Stimulated activated CD8-positive, alpha-beta memory T cell treated with anti-CD3 and anti-CD28 coated beads, Interleukin-7, amount 100 ng/mL, for 4 hours (primary cell): ENCODE results near the gene ASIP.

Experiments used
- DNase-seq, 2 donors: peaks; one replicate each; pipeline ENCODE4 v3.0.0-alpha.2; 2020; ENCODE audit warnings: low read depth in 2 of 2

Gene ASIP

DNA sequence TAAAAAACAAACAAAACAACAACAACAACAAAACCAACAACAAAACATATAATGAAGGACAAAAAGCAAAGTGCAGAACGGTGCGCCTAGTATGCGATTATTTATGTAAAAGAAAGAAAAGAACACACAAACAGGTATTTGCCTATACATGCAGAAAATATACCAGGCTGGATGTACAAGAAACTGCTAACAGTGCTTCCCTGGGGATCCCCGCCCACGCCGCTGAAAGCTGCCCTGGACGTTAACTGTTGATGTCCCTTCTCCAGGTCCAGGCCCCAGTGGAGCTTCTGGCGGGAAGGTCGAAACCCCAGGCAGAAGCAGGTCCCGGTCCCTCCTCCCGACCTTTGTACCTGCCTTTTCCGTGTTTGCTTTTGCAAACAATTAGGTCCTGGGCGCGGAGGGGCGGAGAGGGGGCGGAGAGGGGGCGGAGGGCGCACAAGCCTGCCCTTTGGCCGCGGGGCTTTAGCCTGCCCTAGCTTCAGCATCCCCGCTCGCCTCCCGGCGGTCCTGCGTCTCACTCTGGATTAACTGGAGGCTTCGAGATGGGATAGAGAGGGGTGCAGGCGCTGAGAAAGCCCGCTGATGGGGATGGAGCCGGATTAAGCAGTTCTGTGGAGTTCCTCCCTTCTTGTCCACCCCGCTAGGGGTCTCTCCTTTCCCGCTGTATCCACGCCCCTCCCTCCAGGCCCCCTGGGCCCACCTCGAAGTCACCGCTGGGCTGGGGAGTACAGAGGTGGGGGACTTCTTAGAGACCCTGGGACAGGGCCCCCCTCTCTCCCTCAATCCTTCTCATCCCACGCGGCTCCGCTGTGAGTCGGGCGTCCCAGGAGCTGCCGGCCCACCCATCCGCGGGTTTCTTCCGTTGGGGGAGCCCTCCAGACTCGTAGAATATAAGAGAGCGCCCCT is 70.1 kb downstream of the ASIP start:
- DNase-seq = no peak

- DNase-seq = no peak
Measured at GRCh38 chr20:34312024-34312460, 70.8 kb downstream of the ASIP start.

GRCh38 chr20:34312544-34313217 is 71.5 kb downstream of the ASIP start:
- DNase-seq = peak; percentile 73 to 74

GRCh38 chr20:34315236-34315635 is 74.0 kb downstream of the ASIP start:
- DNase-seq = no peak

GRCh38 chr20:34316196-34316814 is 75.1 kb downstream of the ASIP start:
- DNase-seq = no peak
